Ishikawa (cell line): Measurements from ENCODE around the gene TNS3.

Source experiments
- CEBPB ChIP-seq: IDR thresholded peaks from 2 replicates; pipeline ENCODE4 v1.6.1; 2012
- CREB1 ChIP-seq: IDR thresholded peaks from 2 replicates; pipeline ENCODE4 v1.6.1; 2012; ENCODE audit warnings: low read depth
- EGR1 ChIP-seq: IDR thresholded peaks from 2 replicates; pipeline ENCODE4 v1.6.1; 2012
- EP300 ChIP-seq: IDR thresholded peaks from 2 replicates; pipeline ENCODE4 v1.6.1; 2012; ENCODE audit warnings: borderline replicate concordance
- FOXM1 ChIP-seq: IDR thresholded peaks from 2 replicates; pipeline ENCODE4 v1.6.1; 2012; ENCODE audit warnings: low read depth, borderline replicate concordance
- NFIC ChIP-seq: IDR thresholded peaks from 2 replicates; pipeline ENCODE4 v1.6.1; 2012
- RAD21 ChIP-seq: IDR thresholded peaks from 2 replicates; pipeline ENCODE4 v1.6.1; 2012; ENCODE audit warnings: low read depth
- TAF1 ChIP-seq: IDR thresholded peaks from 2 replicates; pipeline ENCODE4 v1.6.1; 2012; ENCODE audit warnings: low read depth, mild to moderate bottlenecking
- TCF12 ChIP-seq: IDR thresholded peaks from 2 replicates; pipeline ENCODE4 v1.6.1; 2012; ENCODE audit warnings: low read depth
- TEAD4 ChIP-seq: IDR thresholded peaks from 2 replicates; pipeline ENCODE4 v1.6.1; 2012
- YY1 ChIP-seq: IDR thresholded peaks from 2 replicates; pipeline ENCODE4 v1.6.1; 2012; ENCODE audit warnings: low read depth
- ZBTB7A ChIP-seq: IDR thresholded peaks from 2 replicates; pipeline ENCODE4 v1.6.1; 2012; ENCODE audit warnings: low read depth
- TF ChIP-seq, protein P1 (sequence below): IDR thresholded peaks from 2 replicates; pipeline ENCODE4 v1.6.1; 2012; ENCODE audit warnings: low read depth, mild to moderate bottlenecking
- TF ChIP-seq, protein P2 (sequence below): IDR thresholded peaks from 2 replicates; pipeline ENCODE4 v1.6.1; 2012
- TF ChIP-seq, protein P3 (sequence below): IDR thresholded peaks from 2 replicates; pipeline ENCODE4 v1.6.1; 2012

Gene TNS3

DNA sequence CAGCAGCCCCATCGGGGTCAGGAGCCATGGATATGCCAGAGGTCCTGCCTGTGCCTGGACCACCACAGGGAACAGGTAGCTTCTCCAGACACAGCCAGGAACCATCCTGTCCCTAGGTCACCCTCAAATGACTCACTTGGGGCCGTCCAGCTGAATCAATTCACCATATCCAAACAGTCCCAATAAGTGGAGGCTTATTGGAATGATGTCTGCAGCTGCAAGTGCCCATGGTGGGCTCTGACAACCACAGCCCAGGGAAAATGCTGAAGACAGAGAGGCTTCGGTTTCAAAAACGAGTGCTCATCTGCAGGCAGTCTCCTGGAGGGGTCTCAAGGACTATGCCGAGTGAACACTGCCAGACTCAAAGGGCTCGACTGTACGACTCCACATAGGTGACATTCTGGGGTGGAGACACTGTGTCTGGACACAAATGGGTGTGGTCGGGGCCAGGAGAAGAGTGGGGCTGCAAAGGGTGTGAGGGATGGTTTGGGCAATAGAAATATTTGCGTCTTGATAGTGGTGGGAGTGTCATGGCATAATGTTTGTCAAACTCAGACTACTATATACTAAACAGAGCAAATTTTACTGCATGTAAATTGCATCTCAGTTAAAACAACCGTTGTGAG is 204.8 kb downstream of the TNS3 start:
- TF ChIP-seq NFIC = no peak
- TF ChIP-seq CREB1 = no peak
- no peak for TF ChIP-seq TCF12
- TF ChIP-seq EP300 = no peak
- TF ChIP-seq EGR1 = no peak
- no peak for TF ChIP-seq RAD21
- TF ChIP-seq, protein P1, sequence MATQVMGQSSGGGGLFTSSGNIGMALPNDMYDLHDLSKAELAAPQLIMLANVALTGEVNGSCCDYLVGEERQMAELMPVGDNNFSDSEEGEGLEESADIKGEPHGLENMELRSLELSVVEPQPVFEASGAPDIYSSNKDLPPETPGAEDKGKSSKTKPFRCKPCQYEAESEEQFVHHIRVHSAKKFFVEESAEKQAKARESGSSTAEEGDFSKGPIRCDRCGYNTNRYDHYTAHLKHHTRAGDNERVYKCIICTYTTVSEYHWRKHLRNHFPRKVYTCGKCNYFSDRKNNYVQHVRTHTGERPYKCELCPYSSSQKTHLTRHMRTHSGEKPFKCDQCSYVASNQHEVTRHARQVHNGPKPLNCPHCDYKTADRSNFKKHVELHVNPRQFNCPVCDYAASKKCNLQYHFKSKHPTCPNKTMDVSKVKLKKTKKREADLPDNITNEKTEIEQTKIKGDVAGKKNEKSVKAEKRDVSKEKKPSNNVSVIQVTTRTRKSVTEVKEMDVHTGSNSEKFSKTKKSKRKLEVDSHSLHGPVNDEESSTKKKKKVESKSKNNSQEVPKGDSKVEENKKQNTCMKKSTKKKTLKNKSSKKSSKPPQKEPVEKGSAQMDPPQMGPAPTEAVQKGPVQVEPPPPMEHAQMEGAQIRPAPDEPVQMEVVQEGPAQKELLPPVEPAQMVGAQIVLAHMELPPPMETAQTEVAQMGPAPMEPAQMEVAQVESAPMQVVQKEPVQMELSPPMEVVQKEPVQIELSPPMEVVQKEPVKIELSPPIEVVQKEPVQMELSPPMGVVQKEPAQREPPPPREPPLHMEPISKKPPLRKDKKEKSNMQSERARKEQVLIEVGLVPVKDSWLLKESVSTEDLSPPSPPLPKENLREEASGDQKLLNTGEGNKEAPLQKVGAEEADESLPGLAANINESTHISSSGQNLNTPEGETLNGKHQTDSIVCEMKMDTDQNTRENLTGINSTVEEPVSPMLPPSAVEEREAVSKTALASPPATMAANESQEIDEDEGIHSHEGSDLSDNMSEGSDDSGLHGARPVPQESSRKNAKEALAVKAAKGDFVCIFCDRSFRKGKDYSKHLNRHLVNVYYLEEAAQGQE = no peak
- TF ChIP-seq, protein P2, sequence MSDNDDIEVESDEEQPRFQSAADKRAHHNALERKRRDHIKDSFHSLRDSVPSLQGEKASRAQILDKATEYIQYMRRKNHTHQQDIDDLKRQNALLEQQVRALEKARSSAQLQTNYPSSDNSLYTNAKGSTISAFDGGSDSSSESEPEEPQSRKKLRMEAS = no peak
- TF ChIP-seq CEBPB = no peak
- TF ChIP-seq FOXM1 = no peak
- TF ChIP-seq, protein P3, sequence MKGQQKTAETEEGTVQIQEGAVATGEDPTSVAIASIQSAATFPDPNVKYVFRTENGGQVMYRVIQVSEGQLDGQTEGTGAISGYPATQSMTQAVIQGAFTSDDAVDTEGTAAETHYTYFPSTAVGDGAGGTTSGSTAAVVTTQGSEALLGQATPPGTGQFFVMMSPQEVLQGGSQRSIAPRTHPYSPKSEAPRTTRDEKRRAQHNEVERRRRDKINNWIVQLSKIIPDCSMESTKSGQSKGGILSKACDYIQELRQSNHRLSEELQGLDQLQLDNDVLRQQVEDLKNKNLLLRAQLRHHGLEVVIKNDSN = no peak
- no peak for TF ChIP-seq ZBTB7A
- no peak for TF ChIP-seq YY1
- no peak for TF ChIP-seq TAF1
- no peak for TF ChIP-seq TEAD4

DNA sequence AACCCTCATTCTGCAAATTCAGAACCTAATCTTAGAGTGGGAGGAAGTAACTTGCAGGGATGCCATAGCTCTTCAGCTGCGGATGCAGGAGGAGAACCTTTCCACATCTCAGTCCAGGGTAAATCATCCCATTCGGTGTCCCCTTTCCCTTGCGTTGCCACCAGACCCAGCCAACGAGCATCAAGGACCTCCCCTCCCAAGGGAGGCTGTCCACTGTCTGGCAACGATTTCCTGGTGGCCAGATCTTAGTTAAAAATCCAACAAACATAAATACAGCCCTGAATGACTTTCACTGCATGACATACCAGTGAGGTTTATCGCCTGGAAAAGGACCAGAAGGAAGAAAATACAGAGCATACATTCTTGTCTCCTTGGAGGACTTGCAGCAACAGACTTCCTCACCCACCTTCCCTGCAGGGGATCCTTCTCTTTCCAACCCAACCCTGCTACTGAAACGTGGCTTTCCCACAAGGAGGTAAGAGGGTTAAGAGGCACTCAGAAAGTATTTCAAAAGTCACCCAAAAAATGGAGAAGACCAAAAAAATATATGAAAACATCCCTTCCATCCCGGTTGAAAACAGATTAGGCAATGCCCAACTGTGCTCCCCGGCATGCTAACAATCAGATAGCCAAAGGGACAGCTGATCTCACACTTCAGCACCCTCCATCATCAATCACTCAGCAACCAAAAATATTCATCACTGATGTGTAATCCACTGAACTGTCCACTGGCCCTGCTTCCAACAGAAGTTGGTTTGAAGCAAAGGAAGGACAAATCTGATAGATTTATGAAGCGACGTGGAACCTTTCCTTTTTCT is 206.6 kb downstream of the TNS3 start:
- TF ChIP-seq EP300 (0 out of 2 replicates have a peak, but pooled peaks have one; percentile 13), CREB1 (no peak)

DNA sequence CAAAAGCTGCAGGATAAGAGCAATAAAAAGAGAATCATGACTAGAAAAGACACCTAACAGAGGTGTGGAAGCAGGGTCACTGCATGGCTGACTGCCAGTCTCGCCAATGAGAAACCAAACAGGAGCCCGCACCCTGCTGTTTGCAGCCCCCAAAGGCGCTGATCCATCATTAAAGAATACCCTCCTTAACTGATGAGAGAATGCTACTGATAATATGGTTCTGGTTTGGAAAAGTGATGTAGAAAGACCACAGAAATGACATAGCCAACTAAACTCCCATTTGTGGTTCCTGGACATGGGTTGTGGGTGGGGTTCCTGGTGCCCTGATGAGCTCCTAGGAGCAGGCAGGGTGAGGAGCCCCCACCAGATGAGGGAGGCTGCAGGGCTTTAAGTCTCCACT is 207.4 kb downstream of the TNS3 start:
- TF ChIP-seq, protein P3 = no peak
- TF ChIP-seq YY1 (no peak), NFIC (no peak), RAD21 (no peak), TAF1 (no peak), EGR1 (no peak), EP300 (no peak), CREB1 (no peak), TCF12 (no peak), TEAD4 (no peak), FOXM1 (no peak), CEBPB (no peak), ZBTB7A (no peak)
- TF ChIP-seq, protein P2 = no peak
- TF ChIP-seq, protein P1 = no peak

DNA sequence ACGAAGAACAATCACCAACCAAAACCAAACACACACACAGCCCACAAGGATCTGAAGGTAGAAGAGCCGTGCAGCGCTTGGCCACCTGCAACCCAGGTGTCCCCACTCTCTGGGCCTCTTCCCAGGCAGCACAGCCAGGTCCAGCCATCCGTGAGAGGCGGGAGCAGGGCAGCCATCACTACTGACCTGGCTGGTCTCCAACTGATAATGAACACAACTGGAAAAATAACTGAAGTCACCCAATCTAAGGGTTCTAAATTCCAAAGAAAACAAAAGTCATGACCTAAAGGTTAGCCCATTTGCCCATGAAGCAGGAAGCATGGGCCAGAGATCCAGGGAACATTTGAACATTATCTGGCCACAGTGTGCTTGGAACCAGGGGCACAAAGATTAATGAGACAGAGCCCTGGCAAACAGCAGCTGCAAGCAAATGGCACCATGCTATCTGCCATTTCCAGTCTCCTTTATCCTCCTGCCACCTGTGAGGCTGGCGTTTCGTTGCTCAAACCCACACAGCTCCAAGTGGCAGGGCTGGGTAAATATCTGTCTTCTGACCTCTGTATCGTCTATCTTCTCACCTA is 207.9 kb downstream of the TNS3 start:
- TF ChIP-seq CEBPB (no peak), TEAD4 (peak; percentile 44; the same call in 1 of the 2 replicates), CREB1 (no peak), ZBTB7A (no peak), TCF12 (peak; percentile 89), EGR1 (no peak), FOXM1 (peak; percentile 58; the same call in 1 of the 2 replicates), EP300 (peak; percentile 73; the same call in 1 of the 2 replicates), RAD21 (no peak), YY1 (no peak), TAF1 (no peak), NFIC (peak; percentile 86)
- TF ChIP-seq, protein P2 = 0 out of 2 replicates have a peak, but pooled peaks have one; percentile 24
- TF ChIP-seq, protein P1 = no peak
- TF ChIP-seq, protein P3 = no peak
